Activated T-helper 17 cell treated with anti-CD3 and anti-CD28 coated beads, Interleukin-2, amount 50 U/mL, for 72 hours (primary cell): Measurements from ENCODE around the gene RYR3. TPM values are rescaled to one million over a fixed set of nuclear protein-coding genes. Genes with fewer than 3 reads are reported as not detected.

Experiments used
- ATAC-seq: fragments of 150-1000 bp; cut with Tn5 transposase; replicated peaks from 2 replicates; pipeline ENCODE4 v1.10.0; 2021; ENCODE audit warnings: mild to moderate bottlenecking, moderate library complexity
- H3K27ac Mint-ChIP-seq: one replicate; pipeline ENCODE4 v1.8.0; 2022; ENCODE audit warnings: mixed read lengths
- H3K27me3 Mint-ChIP-seq: one replicate; pipeline ENCODE4 v1.8.0; 2022; ENCODE audit warnings: mixed read lengths
- H3K36me3 Mint-ChIP-seq: one replicate; pipeline ENCODE4 v1.8.0; 2022; ENCODE audit warnings: low read depth, mild to moderate bottlenecking, mixed read lengths
- H3K4me1 Mint-ChIP-seq: one replicate; pipeline ENCODE4 v1.8.0; 2022; ENCODE audit warnings: mixed read lengths
- H3K4me3 Mint-ChIP-seq: one replicate; pipeline ENCODE4 v1.8.0; 2022; ENCODE audit warnings: mild to moderate bottlenecking, mixed read lengths
- H3K9me3 Mint-ChIP-seq: one replicate; pipeline ENCODE4 v1.8.0; 2022; ENCODE audit warnings: mixed read lengths
- total RNA-seq, 2 donors: library from RNA; stranded (reverse); gene quantifications; one replicate each; pipeline ENCODE4 v1.2.3, GENCODE V29; 2022

RYR3 gene
- not detected for total RNA-seq

- H3K36me3 Mint-ChIP-seq, result no peaks in the 10 kb centered on the region
- no peak within 1 kb of the TSS for H3K27ac Mint-ChIP-seq
- no peak for ATAC-seq
- no peaks in the 10 kb centered on the region for H3K4me1 Mint-ChIP-seq
- no peak within 1 kb of the TSS for H3K4me3 Mint-ChIP-seq
- H3K27me3 Mint-ChIP-seq, result peaks cover 44% of the 10 kb centered on the region
- no peaks in the 10 kb centered on the region for H3K9me3 Mint-ChIP-seq
Measured at GRCh38 chr15:33310481-33311311, at the start of gene RYR3. Gene RYR3, plus strand, starts transcription at chr15:33310967. Its CDS starts 79 bp downstream, at chr15:33311046.

- no peak for ATAC-seq
- H3K9me3 Mint-ChIP-seq, result no peaks in the 10 kb centered on the region
- no peaks in the 10 kb centered on the region for H3K36me3 Mint-ChIP-seq
- H3K4me3 Mint-ChIP-seq, result no peak overlapping the region
- H3K27ac Mint-ChIP-seq, result no peak overlapping the region
- H3K27me3 Mint-ChIP-seq, result no peaks in the 10 kb centered on the region
- no peaks in the 10 kb centered on the region for H3K4me1 Mint-ChIP-seq
Measured at GRCh38 chr15:33262306-33262705, 48.5 kb upstream of the RYR3 start.

GRCh38 chr15:33277689-33278088 is 33.1 kb upstream of the RYR3 start:
- Mint-ChIP-seq H3K36me3 (no peaks in the 10 kb centered on the region), H3K4me1 (no peaks in the 10 kb centered on the region)
- no peak for ATAC-seq

GRCh38 chr15:33278816-33279612 is 31.8 kb upstream of the RYR3 start:
- ATAC-seq, result no peak
- Mint-ChIP-seq H3K27ac (no peak overlapping the region), H3K4me3 (no peak overlapping the region), H3K27me3 (peaks cover 24% of the 10 kb centered on the region), H3K9me3 (peaks cover 3% of the 10 kb centered on the region), H3K36me3 (no peaks in the 10 kb centered on the region), H3K4me1 (no peaks in the 10 kb centered on the region)

More at GRCh38 chr15:33277689-33278088, 33.1 kb upstream of the RYR3 start:
- Mint-ChIP-seq H3K4me3 (no peak overlapping the region), H3K27ac (no peak overlapping the region), H3K9me3 (peaks cover 4% of the 10 kb centered on the region), H3K27me3 (peaks cover 26% of the 10 kb centered on the region)

- no peaks in the 10 kb centered on the region for H3K4me1 Mint-ChIP-seq
- H3K4me3 Mint-ChIP-seq, result no peak overlapping the region
- ATAC-seq, result peak; percentile 32
- peaks cover 22% of the 10 kb centered on the region for H3K27me3 Mint-ChIP-seq
- H3K27ac Mint-ChIP-seq, result no peak overlapping the region
- no peaks in the 10 kb centered on the region for H3K9me3 Mint-ChIP-seq
- no peaks in the 10 kb centered on the region for H3K36me3 Mint-ChIP-seq
Measured at GRCh38 chr15:33279613-33280205, 31.1 kb upstream of the RYR3 start.

- Mint-ChIP-seq H3K27me3 (peaks cover 14% of the 10 kb centered on the region), H3K27ac (no peak overlapping the region), H3K9me3 (no peaks in the 10 kb centered on the region), H3K36me3 (no peaks in the 10 kb centered on the region), H3K4me3 (no peak overlapping the region), H3K4me1 (no peaks in the 10 kb centered on the region)
- ATAC-seq, result no peak
Measured at GRCh38 chr15:33282226-33283020, 28.3 kb upstream of the RYR3 start.

- Mint-ChIP-seq H3K27me3 (peaks cover 12% of the 10 kb centered on the region), H3K9me3 (no peaks in the 10 kb centered on the region), H3K4me1 (no peaks in the 10 kb centered on the region), H3K4me3 (no peak overlapping the region), H3K27ac (no peak overlapping the region), H3K36me3 (no peaks in the 10 kb centered on the region)
- ATAC-seq, result no peak
Measured at GRCh38 chr15:33283576-33283975, 27.2 kb upstream of the RYR3 start.

GRCh38 chr15:33284336-33284735 is 26.4 kb upstream of the RYR3 start:
- H3K4me1 Mint-ChIP-seq, result no peaks in the 10 kb centered on the region
- H3K36me3 Mint-ChIP-seq, result no peaks in the 10 kb centered on the region
- peaks cover 8% of the 10 kb centered on the region for H3K27me3 Mint-ChIP-seq
- H3K27ac Mint-ChIP-seq, result no peak overlapping the region
- no peak overlapping the region for H3K4me3 Mint-ChIP-seq
- no peaks in the 10 kb centered on the region for H3K9me3 Mint-ChIP-seq
- no peak for ATAC-seq

GRCh38 chr15:33292717-33293307 is 18.0 kb upstream of the RYR3 start:
- no peaks in the 10 kb centered on the region for H3K36me3 Mint-ChIP-seq
- no peaks in the 10 kb centered on the region for H3K9me3 Mint-ChIP-seq
- H3K4me3 Mint-ChIP-seq, result no peak overlapping the region
- no peaks in the 10 kb centered on the region for H3K4me1 Mint-ChIP-seq
- ATAC-seq, result peak; percentile 53
- no peak overlapping the region for H3K27ac Mint-ChIP-seq
- H3K27me3 Mint-ChIP-seq, result peaks cover 12% of the 10 kb centered on the region

- Mint-ChIP-seq H3K9me3 (no peaks in the 10 kb centered on the region), H3K27ac (no peak overlapping the region), H3K4me3 (no peak overlapping the region), H3K27me3 (peaks cover 16% of the 10 kb centered on the region), H3K4me1 (no peaks in the 10 kb centered on the region), H3K36me3 (no peaks in the 10 kb centered on the region)
- no peak for ATAC-seq
Measured at GRCh38 chr15:33293713-33294334, 16.9 kb upstream of the RYR3 start.

GRCh38 chr15:33296050-33296449 is 14.7 kb upstream of the RYR3 start:
- ATAC-seq, result no peak
- no peaks in the 10 kb centered on the region for H3K9me3 Mint-ChIP-seq
- H3K27ac Mint-ChIP-seq, result no peak overlapping the region
- no peaks in the 10 kb centered on the region for H3K4me1 Mint-ChIP-seq
- peaks cover 19% of the 10 kb centered on the region for H3K27me3 Mint-ChIP-seq
- no peaks in the 10 kb centered on the region for H3K36me3 Mint-ChIP-seq
- no peak overlapping the region for H3K4me3 Mint-ChIP-seq

GRCh38 chr15:33296856-33297255 is 13.9 kb upstream of the RYR3 start:
- Mint-ChIP-seq H3K27ac (no peak overlapping the region), H3K36me3 (no peaks in the 10 kb centered on the region), H3K4me3 (no peak overlapping the region), H3K27me3 (peaks cover 20% of the 10 kb centered on the region), H3K9me3 (no peaks in the 10 kb centered on the region), H3K4me1 (no peaks in the 10 kb centered on the region)
- no peak for ATAC-seq

- Mint-ChIP-seq H3K36me3 (no peaks in the 10 kb centered on the region), H3K9me3 (no peaks in the 10 kb centered on the region), H3K27me3 (peaks cover 25% of the 10 kb centered on the region), H3K4me1 (no peaks in the 10 kb centered on the region), H3K4me3 (no peak overlapping the region), H3K27ac (no peak overlapping the region)
- ATAC-seq, result no peak
Measured at GRCh38 chr15:33298631-33299030, 12.1 kb upstream of the RYR3 start.
